Dedifferentiated amniotic fluid mesenchymal stem cell (primary cell): ENCODE results near the gene KDM2B.
A peak's percentile ranks its signal among the peaks of the same experiment; 100 is the strongest.

Source experiments
- DNase-seq: peaks from one replicate; pipeline ENCODE4 v3.0.0-alpha.2; 2016; ENCODE audit errors: extremely low spot score

The KDM2B gene

GRCh38 chr12:121461048-121461447, 119.8 kb downstream of the KDM2B start:
- no peak for DNase-seq

GRCh38 chr12:121456551-121456950, 124.3 kb downstream of the KDM2B start:
- DNase-seq, result no peak

GRCh38 chr12:121455766-121456420, 124.9 kb downstream of the KDM2B start:
- no peak for DNase-seq

GRCh38 chr12:121454921-121455320, 125.9 kb downstream of the KDM2B start:
- DNase-seq, result no peak

GRCh38 chr12:121453629-121454028, 127.2 kb downstream of the KDM2B start:
- DNase-seq, result no peak

GRCh38 chr12:121452985-121453360, 127.8 kb downstream of the KDM2B start:
- no peak for DNase-seq

- no peak for DNase-seq
These were observed 128.4 kb downstream of the KDM2B start for GRCh38 chr12:121452340-121452984.

GRCh38 chr12:121451961-121452339, 128.9 kb downstream of the KDM2B start:
- no peak for DNase-seq

- no peak for DNase-seq
These were observed 132.0 kb downstream of the KDM2B start for GRCh38 chr12:121448771-121449315.

GRCh38 chr12:121446750-121447149, 134.1 kb downstream of the KDM2B start:
- DNase-seq, result no peak

GRCh38 chr12:121444842-121445202, 136.0 kb downstream of the KDM2B start:
- DNase-seq, result no peak

- no peak for DNase-seq
These were observed 136.6 kb downstream of the KDM2B start for GRCh38 chr12:121443911-121444841.

GRCh38 chr12:121443193-121443870, 137.5 kb downstream of the KDM2B start:
- peak; percentile 67 for DNase-seq

- no peak for DNase-seq
These were observed 138.5 kb downstream of the KDM2B start for GRCh38 chr12:121442028-121442948.

- DNase-seq, result no peak
These were observed 139.3 kb downstream of the KDM2B start for GRCh38 chr12:121441555-121441954.

GRCh38 chr12:121440768-121441167, 140.1 kb downstream of the KDM2B start:
- DNase-seq, result no peak

- no peak for DNase-seq
These were observed 141.1 kb downstream of the KDM2B start for GRCh38 chr12:121439715-121440114.

- DNase-seq, result no peak
These were observed 141.9 kb downstream of the KDM2B start for GRCh38 chr12:121438905-121439304.

GRCh38 chr12:121436706-121437105, 144.1 kb downstream of the KDM2B start:
- DNase-seq, result no peak

GRCh38 chr12:121432740-121433480, 147.9 kb downstream of the KDM2B start:
- no peak for DNase-seq
